Lower lobe of right lung (tissue), 2 donors: Measurements from ENCODE around the gene NBL1. TPM values are rescaled to one million over a fixed set of nuclear protein-coding genes. Genes with fewer than 3 reads are reported as not detected.

Source experiments
- ATAC-seq, 2 donors: fragments of 200-7000 bp; cut with Tn5 transposase; one replicate each; pipeline ENCODE4 v1.9.1; 2020 to 2022; ENCODE audit warnings: mild to moderate bottlenecking in 2 of 2, moderate library complexity in 2 of 2
- DNase-seq: peaks from one replicate; pipeline ENCODE4 v3.0.0-alpha.2; 2020
- H3K27ac ChIP-seq: fragments of 200-600 bp; one replicate; pipeline ENCODE4 v1.8.0; 2022
- H3K27me3 ChIP-seq: fragments of 200-600 bp; one replicate; pipeline ENCODE4 v1.8.0; 2022; ENCODE audit warnings: low read depth
- H3K36me3 ChIP-seq: fragments of 200-600 bp; one replicate; pipeline ENCODE4 v1.8.0; 2022; ENCODE audit warnings: mild to moderate bottlenecking
- H3K4me1 ChIP-seq: fragments of 200-600 bp; one replicate; pipeline ENCODE4 v1.8.0; 2022
- H3K4me3 ChIP-seq: fragments of 200-600 bp; one replicate; pipeline ENCODE4 v1.8.0; 2022; ENCODE audit warnings: mild to moderate bottlenecking
- H3K9me3 ChIP-seq: fragments of 200-600 bp; one replicate; pipeline ENCODE4 v1.8.0; 2022
- intact Hi-C: fragments of 100-400 bp; cut with DNase I; formaldehyde crosslinking; loops from one replicate; pipeline ENCODE4 v1.11.0; 2022
- long read RNA-seq: library from polyadenylated mRNA; unstranded; transcript quantifications from one replicate; pipeline ENCODE4 v2.0.0, GENCODE V29; 2021
- total RNA-seq: library from RNA; stranded (reverse); fragmentation: NEBNext Ultra II Directional; extraction: Animal tissue kit (Norgen Biotek cat#: 25700); gene quantifications from one replicate; pipeline ENCODE4 v1.2.1, GENCODE V29; 2021
- TF ChIP-seq, protein P1 (sequence below): fragments of 200-600 bp; IDR thresholded peaks from one replicate; pipeline ENCODE4 v1.8.0; 2022; ENCODE audit warnings: antibody characterized with exemption, mild to moderate bottlenecking
- donor health status: DM: no; HTN: yes; CAD: no; lungs with severe emphysema.

NBL1 gene
- total RNA-seq: 126 TPM
- long read RNA-seq, transcript NBL1-202 (4 exons, 2,172 nt): major isoform, 210 of 317 reads
- long read RNA-seq, partial matches to known transcripts: 1 of 317 reads
- long read RNA-seq, other reads (novel, unspliced or antisense): 105 of 317 reads

DNA sequence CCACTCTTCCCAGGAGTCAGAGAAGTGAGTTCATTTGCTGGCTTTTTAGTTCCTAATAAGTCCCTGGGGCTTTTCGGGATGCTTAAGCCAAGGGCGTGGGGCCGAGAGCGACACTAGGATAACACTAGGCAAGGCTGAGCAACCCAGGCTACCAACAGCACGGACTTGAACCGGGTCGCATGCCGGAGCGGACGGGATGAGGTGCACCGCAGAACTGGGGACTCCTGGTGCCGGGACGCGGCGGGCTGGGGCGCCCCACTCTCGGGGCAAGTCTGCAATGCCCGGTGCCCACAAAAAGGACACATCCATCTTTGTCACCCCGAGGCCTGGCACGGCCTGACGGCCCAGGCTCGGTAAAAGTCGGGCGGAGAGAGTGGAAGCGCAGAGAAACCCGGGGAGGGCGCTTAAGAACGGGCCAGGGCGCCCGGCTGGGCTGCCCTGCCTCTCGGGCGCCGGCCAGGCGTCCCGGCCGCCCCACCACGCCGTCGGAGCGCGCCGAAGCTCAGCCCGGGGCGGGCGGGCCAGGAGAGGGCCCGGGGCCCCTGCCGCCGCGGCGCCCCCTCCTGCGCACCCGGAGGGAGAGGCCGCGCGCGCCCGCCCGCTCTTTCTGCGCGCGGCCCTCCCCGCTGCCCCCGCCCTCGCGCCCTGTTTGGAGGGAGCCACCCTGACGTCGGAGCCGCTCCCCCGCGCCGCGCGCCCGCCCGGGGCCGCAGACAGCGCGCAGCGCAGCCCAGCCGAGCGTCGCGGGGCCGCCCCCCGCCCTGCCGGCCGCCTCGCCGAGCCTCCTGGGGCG lies at the start of gene NBL1:
Gene NBL1, plus strand, starts transcription at position 710 of the 793 bp plus-strand sequence. CDS start 10,720 bp downstream, outside the sequence.
- no peaks in the 10 kb centered on the region for H3K36me3 ChIP-seq
- intact Hi-C loops: no loop called here
- TF ChIP-seq, protein P1, sequence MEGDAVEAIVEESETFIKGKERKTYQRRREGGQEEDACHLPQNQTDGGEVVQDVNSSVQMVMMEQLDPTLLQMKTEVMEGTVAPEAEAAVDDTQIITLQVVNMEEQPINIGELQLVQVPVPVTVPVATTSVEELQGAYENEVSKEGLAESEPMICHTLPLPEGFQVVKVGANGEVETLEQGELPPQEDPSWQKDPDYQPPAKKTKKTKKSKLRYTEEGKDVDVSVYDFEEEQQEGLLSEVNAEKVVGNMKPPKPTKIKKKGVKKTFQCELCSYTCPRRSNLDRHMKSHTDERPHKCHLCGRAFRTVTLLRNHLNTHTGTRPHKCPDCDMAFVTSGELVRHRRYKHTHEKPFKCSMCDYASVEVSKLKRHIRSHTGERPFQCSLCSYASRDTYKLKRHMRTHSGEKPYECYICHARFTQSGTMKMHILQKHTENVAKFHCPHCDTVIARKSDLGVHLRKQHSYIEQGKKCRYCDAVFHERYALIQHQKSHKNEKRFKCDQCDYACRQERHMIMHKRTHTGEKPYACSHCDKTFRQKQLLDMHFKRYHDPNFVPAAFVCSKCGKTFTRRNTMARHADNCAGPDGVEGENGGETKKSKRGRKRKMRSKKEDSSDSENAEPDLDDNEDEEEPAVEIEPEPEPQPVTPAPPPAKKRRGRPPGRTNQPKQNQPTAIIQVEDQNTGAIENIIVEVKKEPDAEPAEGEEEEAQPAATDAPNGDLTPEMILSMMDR: no peak
- no peaks in the 10 kb centered on the region for H3K9me3 ChIP-seq
- no peak for DNase-seq
- peak within 1 kb of the TSS; percentile 67 for H3K4me3 ChIP-seq
- ATAC-seq: peak; percentile 75 to 79
- peaks cover 37% of the 10 kb centered on the region for H3K4me1 ChIP-seq
- peak within 1 kb of the TSS; percentile 88 for H3K27ac ChIP-seq
- H3K27me3 ChIP-seq: peaks cover 32% of the 10 kb centered on the region

GRCh38 chr1:19596065-19596713 lies 47.9 kb upstream of the NBL1 start:
- peak; percentile 6 to 12 for ATAC-seq
- Histone ChIP-seq H3K4me3 (peak overlapping the region; percentile 81), H3K9me3 (no peaks in the 10 kb centered on the region), H3K27ac (peak overlapping the region; percentile 97), H3K4me1 (peaks cover 43% of the 10 kb centered on the region), H3K36me3 (no peaks in the 10 kb centered on the region), H3K27me3 (no peaks in the 10 kb centered on the region)
- TF ChIP-seq, protein P1: no peak
- no peak for DNase-seq
- intact Hi-C loops: no loop called here

DNA sequence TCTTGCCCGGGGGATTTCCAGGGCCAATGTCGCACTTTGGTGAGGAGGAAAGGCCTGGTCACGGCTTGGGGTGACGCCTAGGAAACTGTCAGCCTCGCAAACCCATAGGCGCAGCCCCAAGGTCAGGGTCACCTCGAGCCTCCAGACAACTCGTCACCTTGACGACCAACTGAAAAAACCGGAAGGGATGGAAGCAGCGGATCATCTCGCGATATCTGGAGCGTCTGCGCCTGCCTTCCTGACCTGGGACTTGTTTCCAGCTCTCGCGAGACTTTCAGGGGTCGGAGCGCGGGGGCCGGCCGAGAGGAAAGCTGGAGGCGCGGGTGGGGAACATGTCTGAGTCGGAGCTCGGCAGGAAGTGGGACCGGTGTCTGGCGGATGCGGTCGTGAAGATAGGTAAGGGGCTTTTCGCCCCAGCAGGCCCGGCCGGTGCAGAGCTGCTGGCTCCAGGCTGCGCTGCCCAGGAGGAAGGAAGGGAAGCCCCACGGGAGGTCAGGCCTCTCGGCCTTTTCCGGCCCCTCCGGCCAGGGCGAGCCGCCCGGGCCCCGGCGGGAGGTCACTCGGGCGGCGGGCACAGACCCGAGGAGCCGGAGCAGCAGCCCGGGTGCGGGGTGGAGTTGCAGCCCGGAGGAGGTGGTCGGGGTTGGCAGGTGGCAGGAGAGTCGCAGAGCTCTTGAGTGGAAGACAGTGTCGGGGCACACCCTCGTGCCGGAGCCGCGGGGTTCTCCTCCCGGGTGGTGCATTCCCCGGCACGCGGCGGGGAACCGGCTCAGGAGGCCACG lies 47.2 kb upstream of the NBL1 start:
- intact Hi-C loops: no loop called here
- Histone ChIP-seq H3K9me3 (no peaks in the 10 kb centered on the region), H3K27ac (peak overlapping the region; percentile 97), H3K4me1 (peaks cover 43% of the 10 kb centered on the region), H3K36me3 (no peaks in the 10 kb centered on the region), H3K27me3 (no peaks in the 10 kb centered on the region), H3K4me3 (peak overlapping the region; percentile 81)
- DNase-seq (peak; percentile 96), ATAC-seq (peak; percentile 97 to 98)
- TF ChIP-seq, protein P1: no peak

- no peak for DNase-seq
- peak overlapping the region; percentile 81 for H3K4me3 ChIP-seq
These were observed 46.4 kb upstream of the NBL1 start for GRCh38 chr1:19597496-19598309.

More at GRCh38 chr1:19597496-19598309, 46.4 kb upstream of the NBL1 start:
- intact Hi-C loops: no loop called here
- Histone ChIP-seq H3K27ac (peak overlapping the region; percentile 97), H3K27me3 (no peaks in the 10 kb centered on the region), H3K9me3 (no peaks in the 10 kb centered on the region), H3K36me3 (no peaks in the 10 kb centered on the region), H3K4me1 (peaks cover 43% of the 10 kb centered on the region)
- ATAC-seq: peak; percentile 33 to 38
- TF ChIP-seq, protein P1: no peak
